HG02610 (cell line): Measurements from ENCODE around the gene LCP2.
"Not testable (repeated sequence)": the region's sequence is repeated elsewhere in the genome, so short reads cannot be mapped to it uniquely, and the experiment has no call there.

Source experiments
- ATAC-seq: cut with Tn5 transposase; IDR thresholded peaks from one replicate; pipeline ENCODE4 v1.9.1; 2021; ENCODE audit warnings: mild to moderate bottlenecking, moderate library complexity; ENCODE audit not compliant: unreplicated experiment

LCP2 gene

GRCh38 chr5:170251462-170251861 is 46.1 kb downstream of the LCP2 start:
- ATAC-seq: no peak

- ATAC-seq: no peak
These were observed 46.7 kb downstream of the LCP2 start for GRCh38 chr5:170250810-170251317.

GRCh38 chr5:170249355-170249754 is 48.2 kb downstream of the LCP2 start:
- ATAC-seq: no peak

GRCh38 chr5:170248931-170249227 is 48.7 kb downstream of the LCP2 start:
- ATAC-seq: not testable (repeated sequence)

- ATAC-seq: no peak
These were observed 49.2 kb downstream of the LCP2 start for GRCh38 chr5:170248172-170248930.

GRCh38 chr5:170247363-170247762 is 50.2 kb downstream of the LCP2 start:
- no peak for ATAC-seq

GRCh38 chr5:170246126-170246870 is 51.3 kb downstream of the LCP2 start:
- no peak for ATAC-seq

- ATAC-seq: not testable (repeated sequence)
These were observed 52.1 kb downstream of the LCP2 start for GRCh38 chr5:170245436-170245835.

GRCh38 chr5:170238456-170239196 is 59.0 kb downstream of the LCP2 start:
- no peak for ATAC-seq

GRCh38 chr5:170235876-170236864 is 61.4 kb downstream of the LCP2 start:
- no peak for ATAC-seq

- no peak for ATAC-seq
These were observed 64.2 kb downstream of the LCP2 start for GRCh38 chr5:170233358-170233892.

- no peak for ATAC-seq
These were observed 64.8 kb downstream of the LCP2 start, which contains the start of gene C5orf58 for GRCh38 chr5:170232786-170233185. C5orf58 (plus strand) TSS chr5:170232985; CDS start chr5:170234977, 1,992 bp downstream.

GRCh38 chr5:170228762-170229435 is 68.7 kb downstream of the LCP2 start:
- ATAC-seq: no peak

- ATAC-seq: no peak
These were observed 70.9 kb downstream of the LCP2 start for GRCh38 chr5:170226661-170227060.

- ATAC-seq: no peak
These were observed 71.4 kb downstream of the LCP2 start for GRCh38 chr5:170226129-170226615.

GRCh38 chr5:170225326-170226128 is 72.0 kb downstream of the LCP2 start:
- ATAC-seq: peak; percentile 41

- ATAC-seq: no peak
These were observed 73.7 kb downstream of the LCP2 start for GRCh38 chr5:170223906-170224305.

GRCh38 chr5:170223360-170223759 is 74.2 kb downstream of the LCP2 start:
- no peak for ATAC-seq
